ENCODE data around the gene PRKCH.
"Not testable (repeated sequence)": the region's sequence is repeated elsewhere in the genome, so short reads cannot be mapped to it uniquely, and the experiment has no call there.

Gene PRKCH

DNA sequence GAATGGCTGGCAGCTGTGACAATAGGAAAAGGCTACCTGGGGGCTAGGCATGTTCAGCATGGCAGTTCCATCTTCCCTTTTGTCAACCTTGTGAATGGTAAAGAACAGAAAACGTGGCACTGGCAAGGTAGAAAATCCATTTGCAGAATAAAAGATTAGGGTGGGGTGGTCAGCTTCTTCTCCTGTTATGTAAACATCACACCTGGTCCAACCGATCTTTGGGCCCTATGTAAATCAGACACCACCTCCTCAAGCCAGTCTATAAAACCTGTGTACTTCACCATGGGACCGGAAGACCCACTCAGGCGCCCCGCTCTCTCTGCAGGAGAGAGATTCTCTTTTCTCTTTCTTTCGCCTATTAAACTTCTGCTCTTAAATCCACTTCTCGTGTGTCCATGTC, 20.6 kb upstream of the PRKCH start:
- TF ChIP-seq ZFX (IDR thresholded peaks at IDR 0.05; ENCODE audit: borderline replicate concordance): no peak
- TF ChIP-seq, protein P1, sequence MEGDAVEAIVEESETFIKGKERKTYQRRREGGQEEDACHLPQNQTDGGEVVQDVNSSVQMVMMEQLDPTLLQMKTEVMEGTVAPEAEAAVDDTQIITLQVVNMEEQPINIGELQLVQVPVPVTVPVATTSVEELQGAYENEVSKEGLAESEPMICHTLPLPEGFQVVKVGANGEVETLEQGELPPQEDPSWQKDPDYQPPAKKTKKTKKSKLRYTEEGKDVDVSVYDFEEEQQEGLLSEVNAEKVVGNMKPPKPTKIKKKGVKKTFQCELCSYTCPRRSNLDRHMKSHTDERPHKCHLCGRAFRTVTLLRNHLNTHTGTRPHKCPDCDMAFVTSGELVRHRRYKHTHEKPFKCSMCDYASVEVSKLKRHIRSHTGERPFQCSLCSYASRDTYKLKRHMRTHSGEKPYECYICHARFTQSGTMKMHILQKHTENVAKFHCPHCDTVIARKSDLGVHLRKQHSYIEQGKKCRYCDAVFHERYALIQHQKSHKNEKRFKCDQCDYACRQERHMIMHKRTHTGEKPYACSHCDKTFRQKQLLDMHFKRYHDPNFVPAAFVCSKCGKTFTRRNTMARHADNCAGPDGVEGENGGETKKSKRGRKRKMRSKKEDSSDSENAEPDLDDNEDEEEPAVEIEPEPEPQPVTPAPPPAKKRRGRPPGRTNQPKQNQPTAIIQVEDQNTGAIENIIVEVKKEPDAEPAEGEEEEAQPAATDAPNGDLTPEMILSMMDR (IDR thresholded peaks at IDR 0.05): no peak
- H3K27ac ChIP-seq: no peak overlapping the region

- H3K27ac ChIP-seq: no peak overlapping the region
- TF ChIP-seq, protein P1 (IDR thresholded peaks at IDR 0.05): no peak
- TF ChIP-seq ZFX (IDR thresholded peaks at IDR 0.05; ENCODE audit: borderline replicate concordance): no peak
Observed at GRCh38 chr14:61304688-61305087, 16.7 kb upstream of the PRKCH start.

DNA sequence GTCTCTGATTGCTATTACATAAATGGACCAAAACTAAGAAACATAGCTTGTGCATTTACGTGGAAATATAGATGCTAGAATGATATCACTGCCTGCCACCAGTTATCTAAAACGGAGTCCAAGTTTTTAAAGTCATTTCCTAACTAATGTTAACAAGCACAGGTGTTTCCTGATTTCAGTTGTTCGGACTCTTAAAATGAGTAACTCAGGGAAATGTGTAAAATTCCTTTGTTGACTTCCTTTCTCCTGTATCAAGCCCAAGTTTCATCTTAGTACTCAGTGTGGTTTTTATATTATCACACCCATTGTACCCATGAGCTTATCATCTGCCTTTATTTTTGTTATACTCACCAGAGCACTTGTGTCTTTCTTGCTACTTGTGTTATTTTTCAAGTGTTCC, 13.2 kb upstream of the PRKCH start:
- TF ChIP-seq ZFX (IDR thresholded peaks at IDR 0.05; ENCODE audit: borderline replicate concordance): no peak
- TF ChIP-seq, protein P1 (IDR thresholded peaks at IDR 0.05): no peak
- H3K27ac ChIP-seq: no peak overlapping the region

- H3K27ac ChIP-seq: not testable (repeated sequence)
Observed at GRCh38 chr14:61308701-61309100, 12.7 kb upstream of the PRKCH start.

- no peak overlapping the region for H3K27ac ChIP-seq
- TF ChIP-seq ZFX (IDR thresholded peaks at IDR 0.05; ENCODE audit: borderline replicate concordance): no peak
- TF ChIP-seq, protein P1 (IDR thresholded peaks at IDR 0.05): no peak
Observed at GRCh38 chr14:61315313-61315712, 6.1 kb upstream of the PRKCH start.

- H3K27ac ChIP-seq: no peak overlapping the region
- TF ChIP-seq ZFX (IDR thresholded peaks at IDR 0.05; ENCODE audit: borderline replicate concordance): no peak
- TF ChIP-seq, protein P1 (IDR thresholded peaks at IDR 0.05): no peak
Observed at GRCh38 chr14:61319086-61319485, 2.3 kb upstream of the PRKCH start.

DNA sequence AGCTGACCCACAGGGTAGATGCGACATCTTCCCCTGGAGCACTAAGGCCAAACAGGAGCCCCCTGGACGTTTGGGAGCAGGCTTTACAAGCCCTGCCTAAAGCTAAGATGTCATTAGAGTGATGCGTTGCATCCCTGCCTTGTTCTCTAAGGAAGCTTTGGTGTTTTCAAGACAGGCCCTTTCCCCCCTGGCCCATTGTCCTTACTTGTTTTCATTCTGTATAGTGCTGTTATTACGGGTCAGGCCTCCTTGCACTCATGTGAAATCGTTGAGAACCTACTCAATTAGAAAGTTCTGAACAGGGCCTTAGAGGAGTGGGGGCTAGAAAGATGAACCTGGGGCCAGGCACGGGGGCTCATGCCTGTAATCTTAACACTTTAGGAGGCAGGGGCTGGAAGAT, 1.7 kb upstream of the PRKCH start:
- TF ChIP-seq, protein P1 (IDR thresholded peaks at IDR 0.05): no peak
- no peak for TF ChIP-seq ZFX (IDR thresholded peaks at IDR 0.05; ENCODE audit: borderline replicate concordance)
- H3K27ac ChIP-seq: no peak overlapping the region

- H3K27ac ChIP-seq: not testable (repeated sequence)
Observed at GRCh38 chr14:61320170-61320569, 1.2 kb upstream of the PRKCH start.

All from 22Rv1 (cell line).